ENCODE data around the gene RASGEF1C.

Gene RASGEF1C

GRCh38 chr5:180119031-180119902 lies 89.7 kb downstream of the RASGEF1C start:
- DNase-seq (ENCODE audit: low read depth), result no peak

- no peak for DNase-seq (ENCODE audit: low read depth)
Measured at GRCh38 chr5:180118391-180118791, 90.6 kb downstream of the RASGEF1C start.

- DNase-seq (ENCODE audit: low read depth), result no peak
Measured at GRCh38 chr5:180117000-180117725, 91.8 kb downstream of the RASGEF1C start.

GRCh38 chr5:180116077-180116999 lies 92.7 kb downstream of the RASGEF1C start:
- no peak for DNase-seq (ENCODE audit: low read depth)

GRCh38 chr5:180115326-180116076 lies 93.5 kb downstream of the RASGEF1C start:
- DNase-seq (ENCODE audit: low read depth), result no peak

GRCh38 chr5:180114304-180115003 lies 94.6 kb downstream of the RASGEF1C start:
- no peak for DNase-seq (ENCODE audit: low read depth)

GRCh38 chr5:180113660-180114303 lies 95.2 kb downstream of the RASGEF1C start:
- DNase-seq (ENCODE audit: low read depth), result no peak

- DNase-seq (ENCODE audit: low read depth), result no peak
Measured at GRCh38 chr5:180112181-180112861, 96.7 kb downstream of the RASGEF1C start.

GRCh38 chr5:180111273-180112002 lies 97.6 kb downstream of the RASGEF1C start:
- no peak for DNase-seq (ENCODE audit: low read depth)

GRCh38 chr5:180109920-180110319 lies 99.1 kb downstream of the RASGEF1C start:
- no peak for DNase-seq (ENCODE audit: low read depth)

GRCh38 chr5:180107005-180107404 lies 102.0 kb downstream of the RASGEF1C start:
- no peak for DNase-seq (ENCODE audit: low read depth)

- DNase-seq (ENCODE audit: low read depth), result no peak
Measured at GRCh38 chr5:180105827-180106312, 103.1 kb downstream of the RASGEF1C start.

GRCh38 chr5:180104168-180104530 lies 104.9 kb downstream of the RASGEF1C start:
- DNase-seq (ENCODE audit: low read depth), result no peak

GRCh38 chr5:180103487-180104167 lies 105.4 kb downstream of the RASGEF1C start:
- DNase-seq (ENCODE audit: low read depth), result no peak

- DNase-seq (ENCODE audit: low read depth), result no peak
Measured at GRCh38 chr5:180102636-180103035, 106.4 kb downstream of the RASGEF1C start.

GRCh38 chr5:180101451-180102105 lies 107.4 kb downstream of the RASGEF1C start:
- no peak for DNase-seq (ENCODE audit: low read depth)

- no peak for DNase-seq (ENCODE audit: low read depth)
Measured at GRCh38 chr5:180100621-180101450, 108.2 kb downstream of the RASGEF1C start.

Measured in stimulated activated CD4-positive, alpha-beta T cell treated with anti-CD3 and anti-CD28 coated beads, Interleukin-2, amount 100 ng/mL, for 4 hours (primary cell).